Activated CD4-positive, alpha-beta memory T cell treated with anti-CD3 and anti-CD28 coated beads, Interleukin-2, amount 10 ng/mL, durations not matched to agents 7 days and 5 days (primary cell): ENCODE data around the gene PRPF31. TPM values are rescaled to one million over a fixed set of nuclear protein-coding genes. Genes with fewer than 3 reads are reported as not detected.
A peak's percentile ranks its signal among the peaks of the same experiment; 100 is the strongest.

Source experiments
- CTCF ChIA-PET: fragments of 350-600 bp; sonication (Branson Sonifier 250); formaldehyde crosslinking; loops from one replicate; lab custom pipeline; 2021; ENCODE audit warnings: antibody characterized with exemption, inconsistent platforms; lab: Charles Lee
- POLR2A ChIA-PET: fragments of 350-600 bp; sonication (Branson Sonifier 250); formaldehyde crosslinking; loops from one replicate; lab custom pipeline; 2021; ENCODE audit warnings: antibody characterized with exemption; lab: Charles Lee
- DNase-seq: peaks from one replicate; pipeline ENCODE4 v3.0.0-alpha.2; 2020
- H3K27ac Mint-ChIP-seq: one replicate; pipeline ENCODE4 v1.8.0; 2021; ENCODE audit warnings: mild to moderate bottlenecking, mixed read lengths
- H3K27me3 Mint-ChIP-seq: one replicate; pipeline ENCODE4 v1.8.0; 2021; ENCODE audit warnings: mixed read lengths
- H3K36me3 Mint-ChIP-seq: one replicate; pipeline ENCODE4 v1.8.0; 2021; ENCODE audit warnings: low read depth, mixed read lengths
- H3K4me1 Mint-ChIP-seq: one replicate; pipeline ENCODE4 v1.8.0; 2021; ENCODE audit warnings: mixed read lengths
- H3K4me3 Mint-ChIP-seq: one replicate; pipeline ENCODE4 v1.8.0; 2021; ENCODE audit warnings: mild to moderate bottlenecking, mixed read lengths
- H3K9me3 Mint-ChIP-seq: one replicate; pipeline ENCODE4 v1.8.0; 2021; ENCODE audit warnings: mixed read lengths
- total RNA-seq, 2 experiments: library from RNA; stranded (reverse); gene quantifications; one replicate each; pipeline ENCODE4 v1.2.3, GENCODE V29; 2021

Gene PRPF31
- total RNA-seq, 2 experiments from 2014 or later = 53.5 to 55.0 TPM

DNA sequence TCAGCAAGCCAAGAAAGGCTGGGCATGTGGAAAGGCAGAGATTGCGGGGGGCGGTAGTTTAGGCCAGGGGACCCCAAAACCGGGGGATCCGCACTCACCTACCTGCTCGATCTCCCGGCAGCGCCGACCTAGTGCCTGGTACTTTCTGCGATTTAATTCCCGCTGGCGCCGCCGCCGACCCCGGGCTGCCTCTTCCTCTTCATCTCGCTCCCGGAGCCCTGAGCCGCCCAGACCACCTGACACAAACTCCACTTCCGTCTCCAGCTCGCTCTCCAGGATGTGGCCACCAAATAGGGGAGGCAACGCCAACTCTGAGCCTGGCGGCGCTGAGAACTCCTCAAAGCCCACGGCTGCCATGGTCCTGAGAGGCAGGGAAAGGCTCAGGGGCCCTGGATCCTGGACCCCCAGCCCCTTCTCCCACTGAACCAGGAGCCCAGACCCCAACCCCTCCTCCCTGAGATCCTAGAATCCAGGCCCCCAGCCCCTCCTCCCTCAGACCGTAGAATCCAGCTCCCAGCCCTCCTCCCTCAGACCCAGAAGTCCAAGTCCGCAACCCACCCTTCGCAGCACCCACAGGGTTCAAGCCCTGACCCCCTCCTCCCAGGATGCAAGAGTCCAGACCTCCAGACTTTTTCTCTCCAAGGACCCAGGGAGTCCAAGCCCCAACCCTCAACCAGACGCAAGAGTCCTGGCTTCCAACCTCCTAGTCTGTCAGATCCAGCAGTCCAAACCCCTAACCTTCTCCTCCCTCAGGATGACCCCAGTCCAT lies 1.0 kb upstream of the PRPF31 start:
- peaks cover 37% of the 10 kb centered on the region for H3K36me3 Mint-ChIP-seq
- peak; percentile 76 for DNase-seq
- ChIA-PET CTCF (interaction anchor here (1.0 to 2.8 kb wide), 5 partner anchors 12 to 274 kb away, joined by 3 to 16 read pairs (median 4); partner anchors contain the start of genes CNOT3 and NDUFA3), POLR2A (interaction anchor here (0.7 to 5.2 kb wide), 15 partner anchors 8 to 95 kb away, joined by 3 to 52 read pairs (median 5); partner anchors contain the start of genes CNOT3, LENG1, MBOAT7 and NDUFA3)
- H3K9me3 Mint-ChIP-seq = no peaks in the 10 kb centered on the region
- peaks cover 37% of the 10 kb centered on the region for H3K4me1 Mint-ChIP-seq
- peak overlapping the region; percentile 86 for H3K4me3 Mint-ChIP-seq
- no peaks in the 10 kb centered on the region for H3K27me3 Mint-ChIP-seq
- peak overlapping the region; percentile 74 for H3K27ac Mint-ChIP-seq

DNA sequence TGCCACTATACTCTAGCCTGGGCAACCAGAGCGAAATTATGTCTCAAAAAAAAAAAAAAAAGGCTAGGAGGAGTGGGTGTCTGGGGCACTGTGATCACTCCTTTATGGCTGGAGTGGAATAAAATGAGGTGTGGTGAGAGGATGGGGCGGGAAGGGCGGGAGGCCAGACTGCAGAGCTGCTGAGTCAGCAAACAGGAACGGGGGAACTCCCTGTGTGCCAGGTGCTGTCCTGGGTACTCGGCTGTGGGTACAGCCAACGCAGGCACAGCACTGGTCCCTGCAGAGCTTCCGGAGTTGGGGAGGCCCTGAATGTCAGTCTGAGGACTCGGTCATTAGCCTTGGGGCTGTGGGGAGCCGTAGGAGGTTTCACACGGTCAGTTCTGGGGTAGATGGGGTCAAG lies 5.7 kb downstream of the PRPF31 start:
- Mint-ChIP-seq H3K9me3 (no peaks in the 10 kb centered on the region), H3K27ac (no peak overlapping the region), H3K36me3 (peaks cover 38% of the 10 kb centered on the region), H3K27me3 (no peaks in the 10 kb centered on the region), H3K4me3 (no peak overlapping the region), H3K4me1 (peaks cover 17% of the 10 kb centered on the region)
- DNase-seq = no peak
- ChIA-PET POLR2A (interaction anchor here (0.8 to 1.0 kb wide), 2 partner anchors 16 to 18 kb away, joined by 3 read pairs; partner anchors contain the start of gene CNOT3), CTCF (no interaction called here)

DNA sequence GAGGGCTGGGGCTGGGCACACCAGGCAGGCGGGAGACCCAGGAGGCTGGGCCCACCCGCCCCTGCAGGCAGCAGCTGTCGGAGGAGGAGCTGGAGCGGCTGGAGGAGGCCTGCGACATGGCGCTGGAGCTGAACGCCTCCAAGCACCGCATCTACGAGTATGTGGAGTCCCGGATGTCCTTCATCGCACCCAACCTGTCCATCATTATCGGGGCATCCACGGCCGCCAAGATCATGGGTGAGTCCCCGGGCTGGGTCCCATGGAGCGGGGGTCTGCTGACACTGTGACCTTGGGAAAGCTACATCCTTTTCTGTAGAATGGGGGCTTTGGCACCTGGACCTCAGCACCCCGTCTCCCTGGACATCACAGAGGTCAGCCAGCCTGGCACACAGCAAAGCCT lies 8.1 kb downstream of the PRPF31 start:
- peaks cover 46% of the 10 kb centered on the region for H3K36me3 Mint-ChIP-seq
- no peak overlapping the region for H3K27ac Mint-ChIP-seq
- DNase-seq = no peak
- ChIA-PET CTCF (no interaction called here), POLR2A (interaction anchor here (1.0 kb wide), 1 partner anchor 13 kb away, joined by 3 read pairs; no protein-coding TSS in a partner anchor)
- H3K27me3 Mint-ChIP-seq = no peaks in the 10 kb centered on the region
- no peaks in the 10 kb centered on the region for H3K9me3 Mint-ChIP-seq
- H3K4me3 Mint-ChIP-seq = no peak overlapping the region
- H3K4me1 Mint-ChIP-seq = no peaks in the 10 kb centered on the region

DNA sequence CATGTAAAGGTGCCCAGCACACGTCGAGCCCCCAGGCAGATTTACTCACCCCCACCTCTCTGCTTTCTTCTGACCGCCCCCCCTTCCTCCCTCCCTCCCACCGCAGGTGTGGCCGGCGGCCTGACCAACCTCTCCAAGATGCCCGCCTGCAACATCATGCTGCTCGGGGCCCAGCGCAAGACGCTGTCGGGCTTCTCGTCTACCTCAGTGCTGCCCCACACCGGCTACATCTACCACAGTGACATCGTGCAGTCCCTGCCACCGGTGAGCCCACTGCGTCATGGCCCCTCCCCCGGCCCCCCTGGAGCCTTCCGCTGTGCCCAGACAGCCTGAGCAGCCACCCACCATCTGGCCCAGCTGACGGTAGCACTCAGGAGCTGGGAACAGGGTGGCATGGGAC lies 8.8 kb downstream of the PRPF31 start:
- no peak overlapping the region for H3K27ac Mint-ChIP-seq
- peaks cover 47% of the 10 kb centered on the region for H3K36me3 Mint-ChIP-seq
- no peaks in the 10 kb centered on the region for H3K4me1 Mint-ChIP-seq
- no peaks in the 10 kb centered on the region for H3K27me3 Mint-ChIP-seq
- POLR2A ChIA-PET = interaction anchor here (1.0 kb wide), 1 partner anchor 12 kb away, joined by 3 read pairs; no protein-coding TSS in a partner anchor
- CTCF ChIA-PET = no interaction called here
- no peak overlapping the region for H3K4me3 Mint-ChIP-seq
- no peaks in the 10 kb centered on the region for H3K9me3 Mint-ChIP-seq
- DNase-seq = no peak

DNA sequence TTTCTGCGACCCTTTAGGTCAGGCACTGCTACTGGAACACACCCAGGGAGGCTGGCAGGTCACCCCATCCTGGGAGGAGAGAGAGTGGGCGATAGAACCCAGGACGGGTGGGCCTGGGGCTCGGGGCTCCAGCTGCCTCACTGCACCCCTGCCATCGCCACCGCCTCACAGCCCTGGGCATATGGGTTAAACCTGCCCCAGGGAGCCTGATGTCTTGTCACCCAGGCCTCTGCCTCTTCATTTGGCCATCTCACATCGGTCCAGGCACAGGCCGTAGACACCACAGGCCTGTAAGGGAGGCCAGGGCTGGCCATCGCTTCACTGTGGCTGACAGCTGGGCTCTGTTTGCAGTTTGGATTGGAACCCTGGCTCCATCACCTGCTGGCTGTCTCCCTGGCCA lies 10.2 kb downstream of the PRPF31 start:
- CTCF ChIA-PET = no interaction called here
- Mint-ChIP-seq H3K4me3 (no peak overlapping the region), H3K9me3 (no peaks in the 10 kb centered on the region), H3K27me3 (no peaks in the 10 kb centered on the region), H3K4me1 (no peaks in the 10 kb centered on the region), H3K36me3 (peaks cover 41% of the 10 kb centered on the region), H3K27ac (no peak overlapping the region)
- DNase-seq = no peak
- POLR2A ChIA-PET = interaction anchor here (1.0 kb wide), 1 partner anchor 13 kb away, joined by 3 read pairs; no protein-coding TSS in a partner anchor

DNA sequence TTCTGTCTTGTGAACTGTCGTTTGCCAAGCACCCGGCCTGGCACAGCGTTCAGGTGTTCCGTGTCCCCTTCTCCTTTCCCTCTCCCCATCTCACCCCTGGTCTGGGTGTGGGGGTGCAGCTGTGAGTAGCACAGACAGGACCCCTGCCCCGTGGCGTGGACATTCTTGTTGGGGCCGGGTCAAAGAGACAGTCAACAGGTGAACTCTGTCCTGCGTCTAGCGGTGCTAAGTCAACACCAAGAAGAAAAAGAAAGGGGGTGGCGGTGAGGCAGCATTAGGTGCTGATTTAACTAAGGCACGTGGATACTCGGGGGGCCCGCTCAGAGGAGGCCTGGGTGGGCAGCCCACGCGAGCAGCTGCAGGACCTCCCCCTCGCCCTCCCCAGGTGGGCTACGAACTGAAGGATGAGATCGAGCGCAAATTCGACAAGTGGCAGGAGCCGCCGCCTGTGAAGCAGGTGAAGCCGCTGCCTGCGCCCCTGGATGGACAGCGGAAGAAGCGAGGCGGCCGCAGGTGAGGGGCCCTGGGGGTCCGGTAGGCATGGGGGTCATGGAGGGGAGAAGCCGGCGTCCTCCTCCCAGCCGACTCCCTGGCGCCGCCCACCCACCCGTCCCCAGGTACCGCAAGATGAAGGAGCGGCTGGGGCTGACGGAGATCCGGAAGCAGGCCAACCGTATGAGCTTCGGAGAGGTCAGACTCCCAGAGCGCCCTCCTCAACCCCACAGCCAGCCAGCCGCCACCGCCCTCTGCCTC lies 12.3 kb downstream of the PRPF31 start:
- Mint-ChIP-seq H3K27me3 (no peaks in the 10 kb centered on the region), H3K9me3 (no peaks in the 10 kb centered on the region), H3K27ac (no peak overlapping the region), H3K36me3 (peaks cover 30% of the 10 kb centered on the region), H3K4me1 (no peaks in the 10 kb centered on the region), H3K4me3 (no peak overlapping the region)
- CTCF ChIA-PET = no interaction called here
- POLR2A ChIA-PET = no interaction called here
- DNase-seq = no peak

DNA sequence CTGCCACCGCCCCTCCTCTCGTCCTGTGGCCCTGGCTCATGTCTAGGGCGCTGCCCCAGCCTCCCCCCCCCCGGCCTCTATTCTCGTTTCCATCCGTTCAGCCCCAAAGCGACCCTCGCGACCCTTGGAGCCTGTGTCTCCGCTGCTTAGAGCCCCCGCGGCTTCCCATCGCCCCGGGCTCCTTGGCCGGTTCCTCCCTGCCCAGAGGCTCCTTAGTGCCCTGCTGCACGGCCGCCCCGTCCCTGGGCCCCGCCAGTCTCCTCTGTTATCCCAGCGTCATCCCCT lies 12.8 kb downstream of the PRPF31 start:
- no peak for DNase-seq
- Mint-ChIP-seq H3K9me3 (no peaks in the 10 kb centered on the region), H3K27ac (no peak overlapping the region), H3K4me3 (no peak overlapping the region), H3K4me1 (no peaks in the 10 kb centered on the region), H3K36me3 (peaks cover 26% of the 10 kb centered on the region), H3K27me3 (no peaks in the 10 kb centered on the region)
- CTCF ChIA-PET = no interaction called here
- POLR2A ChIA-PET = no interaction called here

DNA sequence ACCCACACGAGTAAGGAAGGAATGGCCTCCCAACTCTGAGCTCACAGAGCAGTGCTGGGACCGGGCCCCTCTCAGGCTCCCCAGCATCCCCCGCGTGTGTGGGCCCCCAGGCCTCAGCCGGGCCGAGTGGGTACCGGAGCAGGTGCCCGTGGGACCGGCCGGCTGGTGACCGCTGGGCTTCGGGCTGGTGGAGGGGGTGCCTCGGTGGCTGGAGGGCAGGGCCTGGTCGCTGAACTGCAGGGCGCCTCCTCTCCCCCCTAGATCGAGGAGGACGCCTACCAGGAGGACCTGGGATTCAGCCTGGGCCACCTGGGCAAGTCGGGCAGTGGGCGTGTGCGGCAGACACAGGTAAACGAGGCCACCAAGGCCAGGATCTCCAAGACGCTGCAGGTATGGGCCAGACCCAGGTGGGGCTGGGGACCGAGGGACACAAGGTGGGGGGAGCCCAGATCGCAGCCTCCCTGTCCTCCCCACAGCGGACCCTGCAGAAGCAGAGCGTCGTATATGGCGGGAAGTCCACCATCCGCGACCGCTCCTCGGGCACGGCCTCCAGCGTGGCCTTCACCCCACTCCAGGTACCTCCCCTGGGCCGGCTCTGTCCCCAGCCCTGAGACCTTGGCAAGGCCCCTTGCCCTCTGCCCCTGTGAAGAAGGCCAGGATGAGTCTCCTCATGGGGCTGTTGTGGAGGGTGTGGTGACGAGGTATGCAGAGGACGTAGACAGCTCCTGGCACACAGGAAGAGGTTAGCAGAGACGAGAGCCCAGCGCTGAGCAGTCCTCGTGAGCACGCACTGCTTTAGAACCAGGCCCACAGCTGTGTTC lies 13.5 kb downstream of the PRPF31 start:
- H3K36me3 Mint-ChIP-seq = peaks cover 23% of the 10 kb centered on the region
- no peaks in the 10 kb centered on the region for H3K4me1 Mint-ChIP-seq
- H3K9me3 Mint-ChIP-seq = no peaks in the 10 kb centered on the region
- ChIA-PET CTCF (no interaction called here), POLR2A (no interaction called here)
- H3K4me3 Mint-ChIP-seq = no peak overlapping the region
- no peak for DNase-seq
- H3K27me3 Mint-ChIP-seq = no peaks in the 10 kb centered on the region
- H3K27ac Mint-ChIP-seq = no peak overlapping the region

DNA sequence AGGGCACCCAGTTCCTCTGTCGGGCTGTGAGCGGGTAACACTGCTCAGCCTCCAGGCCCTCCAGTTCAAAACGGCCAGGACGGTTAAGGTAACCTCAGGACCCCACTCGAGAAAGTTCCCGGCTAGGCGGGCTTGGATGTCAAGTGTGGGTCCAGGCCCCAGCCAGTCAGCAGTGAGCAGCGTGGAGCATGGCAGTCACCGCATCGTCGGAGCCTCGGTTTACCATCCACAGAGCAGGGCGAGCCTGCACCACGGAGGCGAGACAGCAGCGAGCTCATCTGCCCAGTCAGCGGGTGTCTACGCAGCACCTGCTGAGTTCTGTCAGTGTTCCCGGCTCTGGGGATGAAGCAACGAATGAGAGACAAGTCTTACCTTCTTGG lies 14.1 kb downstream of the PRPF31 start:
- peaks cover 3% of the 10 kb centered on the region for H3K4me1 Mint-ChIP-seq
- no peaks in the 10 kb centered on the region for H3K9me3 Mint-ChIP-seq
- no peak for DNase-seq
- H3K27me3 Mint-ChIP-seq = no peaks in the 10 kb centered on the region
- H3K27ac Mint-ChIP-seq = no peak overlapping the region
- ChIA-PET POLR2A (no interaction called here), CTCF (no interaction called here)
- H3K4me3 Mint-ChIP-seq = no peak overlapping the region
- H3K36me3 Mint-ChIP-seq = peaks cover 20% of the 10 kb centered on the region

DNA sequence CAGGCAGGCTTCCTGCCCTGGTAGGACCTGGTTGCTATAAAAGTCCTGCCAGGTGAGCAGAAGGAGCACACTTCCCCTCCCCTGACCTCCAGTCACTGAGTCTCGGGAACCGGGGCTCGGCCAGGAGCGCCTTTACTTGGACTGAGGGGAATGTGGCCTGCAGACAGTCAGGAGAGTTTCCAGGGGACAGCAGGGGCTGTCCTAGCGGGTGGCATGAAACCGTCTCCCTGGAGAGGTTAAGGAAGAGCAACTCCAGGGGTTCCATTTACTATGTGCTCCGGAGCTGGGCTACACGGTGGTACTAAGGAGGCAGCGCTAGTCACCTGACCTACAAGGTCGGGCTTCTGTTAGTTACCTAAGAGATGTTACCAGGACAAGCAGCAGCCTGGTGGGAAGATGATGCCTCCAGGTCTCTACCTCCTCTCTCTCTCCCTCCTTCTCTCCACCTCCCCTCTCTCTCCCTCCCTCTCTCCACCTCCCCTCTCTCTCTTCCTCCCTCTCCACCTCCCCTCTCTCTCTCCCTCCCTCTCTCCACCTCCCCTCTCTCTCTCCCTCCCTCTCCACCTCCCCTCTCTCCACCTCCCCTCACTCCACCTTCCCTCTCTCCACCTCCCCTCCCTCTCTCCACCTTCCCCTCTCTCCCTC lies 17.9 kb downstream of the PRPF31 start:
- H3K36me3 Mint-ChIP-seq = peaks cover 5% of the 10 kb centered on the region
- no peak for DNase-seq
- peaks cover 15% of the 10 kb centered on the region for H3K4me1 Mint-ChIP-seq
- H3K4me3 Mint-ChIP-seq = no peak overlapping the region
- no peaks in the 10 kb centered on the region for H3K27me3 Mint-ChIP-seq
- no peaks in the 10 kb centered on the region for H3K9me3 Mint-ChIP-seq
- ChIA-PET CTCF (no interaction called here), POLR2A (interaction anchor here (1.1 kb wide), 1 partner anchor 18 kb away, joined by 4 read pairs; the partner anchor contains the start of genes PRPF31 and TFPT)
- no peak overlapping the region for H3K27ac Mint-ChIP-seq

DNA sequence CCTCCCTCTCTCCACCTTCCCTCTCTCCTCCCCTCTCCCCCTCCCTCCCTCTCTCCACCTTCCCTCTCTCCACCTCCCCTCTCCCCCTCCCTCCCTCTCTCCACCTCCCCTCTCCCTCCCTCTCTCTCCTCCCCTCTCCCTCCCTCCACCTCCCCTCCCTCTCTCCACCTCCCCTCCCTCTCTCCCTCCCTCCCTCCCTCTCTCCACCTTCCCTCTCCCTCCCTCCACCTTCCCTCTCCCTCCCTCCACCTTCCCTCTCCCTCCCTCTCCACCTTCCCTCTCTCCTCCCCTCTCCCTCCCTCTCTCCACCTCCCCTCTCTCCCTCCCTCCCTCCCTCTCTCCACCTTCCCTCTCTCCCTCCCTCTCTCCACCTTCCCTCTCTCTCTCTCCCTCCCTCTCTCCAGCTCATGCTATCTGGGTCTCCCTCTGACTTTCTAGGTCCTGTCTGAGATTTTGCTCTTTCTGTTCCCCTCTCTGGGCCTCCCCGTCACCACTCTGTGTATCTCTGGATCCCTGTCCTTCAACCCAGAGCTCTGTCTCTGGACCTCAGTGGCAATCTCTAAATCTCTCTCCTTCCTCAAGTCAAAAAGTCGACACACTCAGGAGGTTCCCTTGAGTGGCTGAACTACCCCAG lies 18.5 kb downstream of the PRPF31 start:
- Mint-ChIP-seq H3K4me3 (no peak overlapping the region), H3K36me3 (peaks cover 10% of the 10 kb centered on the region), H3K27me3 (no peaks in the 10 kb centered on the region), H3K27ac (peak overlapping the region; percentile 23), H3K9me3 (no peaks in the 10 kb centered on the region), H3K4me1 (peaks cover 21% of the 10 kb centered on the region)
- DNase-seq = no peak
- ChIA-PET CTCF (no interaction called here), POLR2A (no interaction called here)
